ENCODE data around the gene TKT. TPM values are rescaled to one million over a fixed set of nuclear protein-coding genes. Genes with fewer than 3 reads are reported as not detected.
"Not testable (repeated sequence)": the region's sequence is repeated elsewhere in the genome, so short reads cannot be mapped to it uniquely, and the experiment has no call there.

Gene TKT
- total RNA-seq, 1 experiment from 2014 or later, result 278 TPM

GRCh38 chr3:53273146-53273670, 17.4 kb upstream of the TKT start:
- Histone ChIP-seq H3K9me3 (replicated peaks) (no peaks in the 10 kb centered on the region), H3K27me3 (replicated peaks) (no peaks in the 10 kb centered on the region), H3K36me3 (no peaks in the 10 kb centered on the region), H3K4me1 (replicated peaks) (peaks cover 25% of the 10 kb centered on the region), H3K4me3 (no peak overlapping the region), H3K27ac (no peak overlapping the region)
- DNase-seq (ENCODE audit: low read depth in 1 of 2, low spot score in 2 of 2), result no peak

GRCh38 chr3:53269888-53270880, 14.4 kb upstream of the TKT start:
- H3K27me3 ChIP-seq (replicated peaks), result no peaks in the 10 kb centered on the region
- no peaks in the 10 kb centered on the region for H3K9me3 ChIP-seq (replicated peaks)
- peak; percentile 97 to 98 for DNase-seq (ENCODE audit: low read depth in 1 of 2, low spot score in 2 of 2)
- peak overlapping the region; percentile 94 for H3K27ac ChIP-seq
- peaks cover 25% of the 10 kb centered on the region for H3K4me1 ChIP-seq (replicated peaks)
- no peaks in the 10 kb centered on the region for H3K36me3 ChIP-seq
- H3K4me3 ChIP-seq, result no peak overlapping the region

- DNase-seq (ENCODE audit: low read depth in 1 of 2, low spot score in 2 of 2); H3K9me3 ChIP-seq (replicated peaks); H3K4me3 ChIP-seq; H3K36me3 ChIP-seq; H3K27me3 ChIP-seq (replicated peaks): not testable (repeated sequence)
- Histone ChIP-seq H3K27ac (peak overlapping the region; percentile 94), H3K4me1 (replicated peaks) (peaks cover 25% of the 10 kb centered on the region)
Observed at GRCh38 chr3:53269193-53269592, 13.4 kb upstream of the TKT start.

- no peaks in the 10 kb centered on the region for H3K9me3 ChIP-seq (replicated peaks)
- DNase-seq (ENCODE audit: low read depth in 1 of 2, low spot score in 2 of 2), result no peak
- H3K36me3 ChIP-seq, result no peaks in the 10 kb centered on the region
- H3K27me3 ChIP-seq (replicated peaks), result no peaks in the 10 kb centered on the region
- H3K27ac ChIP-seq, result no peak overlapping the region
- H3K4me1 ChIP-seq (replicated peaks), result peaks cover 25% of the 10 kb centered on the region
- no peak overlapping the region for H3K4me3 ChIP-seq
Observed at GRCh38 chr3:53267766-53268165, 11.9 kb upstream of the TKT start.

GRCh38 chr3:53264718-53265117, 8.9 kb upstream of the TKT start:
- Histone ChIP-seq H3K27ac (no peak overlapping the region), H3K4me1 (replicated peaks) (peaks cover 11% of the 10 kb centered on the region), H3K9me3 (replicated peaks) (no peaks in the 10 kb centered on the region), H3K4me3 (no peak overlapping the region), H3K36me3 (no peaks in the 10 kb centered on the region), H3K27me3 (replicated peaks) (no peaks in the 10 kb centered on the region)
- DNase-seq (ENCODE audit: low read depth in 1 of 2, low spot score in 2 of 2), result no peak

- no peak for DNase-seq (ENCODE audit: low read depth in 1 of 2, low spot score in 2 of 2)
- Histone ChIP-seq H3K4me3 (no peak overlapping the region), H3K27me3 (replicated peaks) (no peaks in the 10 kb centered on the region), H3K36me3 (no peaks in the 10 kb centered on the region), H3K27ac (no peak overlapping the region), H3K4me1 (replicated peaks) (peaks cover 3% of the 10 kb centered on the region; the same call in 1 of the 2 replicates), H3K9me3 (replicated peaks) (no peaks in the 10 kb centered on the region)
Observed at GRCh38 chr3:53263907-53264306, 8.1 kb upstream of the TKT start.

GRCh38 chr3:53261712-53262111, 5.9 kb upstream of the TKT start:
- H3K4me1 ChIP-seq (replicated peaks), result no peaks in the 10 kb centered on the region
- H3K27me3 ChIP-seq (replicated peaks), result no peaks in the 10 kb centered on the region
- H3K36me3 ChIP-seq, result no peaks in the 10 kb centered on the region
- H3K27ac ChIP-seq, result no peak overlapping the region
- H3K9me3 ChIP-seq (replicated peaks), result no peaks in the 10 kb centered on the region
- no peak for DNase-seq (ENCODE audit: low read depth in 1 of 2, low spot score in 2 of 2)
- H3K4me3 ChIP-seq, result no peak overlapping the region

- Histone ChIP-seq H3K27me3 (replicated peaks) (no peaks in the 10 kb centered on the region), H3K4me1 (replicated peaks) (no peaks in the 10 kb centered on the region; the same call in 1 of the 2 replicates), H3K27ac (no peak overlapping the region), H3K9me3 (replicated peaks) (no peaks in the 10 kb centered on the region), H3K36me3 (peaks cover 5% of the 10 kb centered on the region), H3K4me3 (no peak overlapping the region)
- DNase-seq (ENCODE audit: low read depth in 1 of 2, low spot score in 2 of 2), result no peak
Observed at GRCh38 chr3:53260286-53260785, 4.5 kb upstream of the TKT start.

- Histone ChIP-seq H3K4me1 (replicated peaks) (no peaks in the 10 kb centered on the region; the same call in none of the 2 replicates), H3K9me3 (replicated peaks) (no peaks in the 10 kb centered on the region), H3K27ac (no peak overlapping the region), H3K4me3 (no peak overlapping the region), H3K36me3 (peaks cover 11% of the 10 kb centered on the region), H3K27me3 (replicated peaks) (no peaks in the 10 kb centered on the region)
- DNase-seq (ENCODE audit: low read depth in 1 of 2, low spot score in 2 of 2), result no peak
Observed at GRCh38 chr3:53259427-53260259, 3.8 kb upstream of the TKT start.

- Histone ChIP-seq H3K27ac (no peak overlapping the region), H3K4me3 (no peak overlapping the region), H3K4me1 (replicated peaks) (peaks cover 8% of the 10 kb centered on the region), H3K27me3 (replicated peaks) (no peaks in the 10 kb centered on the region), H3K36me3 (peaks cover 20% of the 10 kb centered on the region), H3K9me3 (replicated peaks) (no peaks in the 10 kb centered on the region)
- DNase-seq (ENCODE audit: low read depth in 1 of 2, low spot score in 2 of 2), result no peak
Observed at GRCh38 chr3:53258600-53259426, 3.0 kb upstream of the TKT start.

- Histone ChIP-seq H3K27ac (no peak overlapping the region), H3K4me3 (no peak overlapping the region), H3K27me3 (replicated peaks) (no peaks in the 10 kb centered on the region), H3K4me1 (replicated peaks) (peaks cover 20% of the 10 kb centered on the region), H3K36me3 (peaks cover 33% of the 10 kb centered on the region), H3K9me3 (replicated peaks) (no peaks in the 10 kb centered on the region)
- DNase-seq (ENCODE audit: low read depth in 1 of 2, low spot score in 2 of 2), result no peak
Observed at GRCh38 chr3:53257465-53257864, 1.6 kb upstream of the TKT start.

GRCh38 chr3:53256704-53257055, 858 bp upstream of the TKT start:
- Histone ChIP-seq H3K27ac (no peak overlapping the region), H3K9me3 (replicated peaks) (no peaks in the 10 kb centered on the region), H3K27me3 (replicated peaks) (no peaks in the 10 kb centered on the region), H3K36me3 (peaks cover 34% of the 10 kb centered on the region), H3K4me1 (replicated peaks) (peaks cover 25% of the 10 kb centered on the region), H3K4me3 (no peak overlapping the region)
- no peak for DNase-seq (ENCODE audit: low read depth in 1 of 2, low spot score in 2 of 2)

GRCh38 chr3:53255423-53255774, 423 bp downstream of the TKT start:
- Histone ChIP-seq H3K4me1 (replicated peaks) (peaks cover 31% of the 10 kb centered on the region), H3K36me3 (peaks cover 41% of the 10 kb centered on the region), H3K27ac (peak overlapping the region; percentile 39; the same call in 1 of the 2 replicates), H3K27me3 (replicated peaks) (no peaks in the 10 kb centered on the region), H3K4me3 (peak overlapping the region; percentile 98), H3K9me3 (replicated peaks) (no peaks in the 10 kb centered on the region)
- DNase-seq (ENCODE audit: low read depth in 1 of 2, low spot score in 2 of 2), result peak in 1 of 2 experiments; percentile 31

All from SJSA1 (cell line).